Transverse colon (tissue), 4 donors: ENCODE measurements around the gene SFXN5. TPM values are rescaled to one million over a fixed set of nuclear protein-coding genes. Genes with fewer than 3 reads are reported as not detected.

Experiments
- DNase-seq: peaks from one replicate; pipeline ENCODE4 v3.0.0-alpha.2; 2019
- H3K27ac ChIP-seq, 4 donors: fragments of 200-600 bp; sonication (generic); 2 replicates each; pipeline ENCODE4 v1.5.1; 2016 to 2018; ENCODE audit warnings: inconsistent platforms in 4 of 4
- H3K27me3 ChIP-seq: fragments of 200-600 bp; sonication (generic); 2 replicates; pipeline ENCODE4 v1.5.1; 2017; ENCODE audit warnings: inconsistent platforms
- H3K36me3 ChIP-seq, 4 donors: fragments of 200-600 bp; sonication (generic); 2 replicates each; pipeline ENCODE4 v1.5.1; 2017 to 2019; ENCODE audit warnings: inconsistent platforms in 4 of 4
- H3K4me1 ChIP-seq, 4 donors: fragments of 200-600 bp; sonication (generic); 2 replicates each; pipeline ENCODE4 v1.5.1; 2017 to 2020; ENCODE audit warnings: inconsistent platforms in 4 of 4
- H3K4me3 ChIP-seq, 4 donors: fragments of 200-600 bp; sonication (generic); 1 replicate in 1 of 4; 2 replicates in 3 of 4; pipeline versions ENCODE4 v1.5.1 to v1.6.1; 2017 to 2019; ENCODE audit warnings: inconsistent platforms in 4 of 4
- H3K9me3 ChIP-seq, 2 donors: fragments of 200-600 bp; sonication (generic); 2 replicates each; pipeline ENCODE4 v1.5.1; 2017 to 2019; ENCODE audit warnings: inconsistent platforms in 2 of 2
- EP300 ChIP-seq: sonication (generic); formaldehyde crosslinking; IDR thresholded peaks from one replicate; pipeline ENCODE4 v1.6.1; 2017; ENCODE audit warnings: antibody characterized with exemption, low read depth
- POLR2A ChIP-seq: fragments of 450-650 bp; IDR thresholded peaks from one replicate; pipeline ENCODE4 v1.6.1; 2016; ENCODE audit warnings: antibody characterized with exemption, mild to moderate bottlenecking, moderate library complexity
- POLR2AphosphoS5 ChIP-seq, 3 donors: sonication (generic); formaldehyde crosslinking; IDR thresholded peaks; one replicate each; pipeline ENCODE4 v1.6.1; 2016; ENCODE audit warnings: antibody characterized with exemption in 3 of 3
- WGBS, 2 donors: methylation state at CpG; one replicate each; pipeline ENCODE4 v1.1.5; 2018; ENCODE audit warnings: low coverage in 1 of 2; 5-methylcytosine and 5-hydroxymethylcytosine counted together
- in situ Hi-C, 4 donors: fragments of 200-750 bp; cut with MboI; loops; one replicate each; pipeline versions ENCODE4 v1.15.0 to v1.15.1; 2017; ENCODE audit warnings: low sequenced_read_pairs in 3 of 4, low pct_ligation_motif_present in 1 of 4, low pct_unique_long_range_greater_than_20kb in 1 of 4
- intact Hi-C: fragments of 100-400 bp; cut with DNase I; formaldehyde crosslinking; loops from one replicate; pipeline ENCODE4 v1.15.1; 2023; ENCODE audit warnings: low total_unique reads
- total RNA-seq, 4 donors: library from RNA; depleted of rRNA; stranded (reverse); fragments of >200 nt; gene quantifications; one replicate each; pipeline ENCODE4 v1.1.0, GENCODE V29; 2016
- TF ChIP-seq, protein P1 (sequence below), 5 experiments: fragments of 200-600 bp in 3 of 5; fragments of 450-650 bp in 2 of 5; sonication (generic) in 3 of 5; IDR thresholded peaks; 1 replicate in 2 of 5; 2 replicates in 3 of 5; pipeline ENCODE4 v1.5.1; 2016 to 2017; ENCODE audit warnings: antibody characterized with exemption in 5 of 5, inconsistent platforms in 3 of 5, mild to moderate bottlenecking in 2 of 5, moderate library complexity in 1 of 5

The SFXN5 gene
- total RNA-seq, 4 donors from 2014 or later: 12.3 to 98.4 (median 42.7) TPM

DNA sequence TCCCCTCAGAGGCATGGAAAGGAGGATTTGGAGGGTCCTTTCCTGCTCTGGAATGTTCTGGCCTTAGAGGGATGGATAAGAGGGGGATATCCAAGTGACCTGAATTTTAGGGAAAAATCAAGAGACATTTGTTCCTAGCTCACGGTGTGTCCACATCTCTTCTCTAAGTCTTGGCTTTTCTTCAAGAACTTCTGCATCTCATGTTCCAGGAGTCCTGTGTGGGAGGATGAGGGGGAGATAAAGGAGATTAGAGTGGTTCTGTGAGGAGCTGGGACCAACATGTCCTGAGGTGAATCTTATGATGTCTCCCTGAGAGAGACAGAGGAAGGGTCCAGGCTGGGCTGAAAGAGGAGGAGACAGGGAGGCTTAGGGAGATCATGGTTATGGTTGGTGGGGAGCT lies 142.5 kb downstream of the SFXN5 start:
- 100% methylated on average over 1 of the region's 1 CpG; no CpG with 5 or more reads in 1 of the 2 donors for WGBS, 2 donors
- Histone ChIP-seq H3K27me3 (peaks cover 69% of the 10 kb centered on the region), H3K27ac (no peak overlapping the region), H3K36me3 (no peaks in the 10 kb centered on the region), H3K4me3 (no peak overlapping the region), H3K9me3 (no peaks in the 10 kb centered on the region), H3K4me1 (peaks cover 8 to 17% (median 12%) of the 10 kb centered on the region in 4 donors)
- DNase-seq: no peak
- TF ChIP-seq EP300: no peak
- TF ChIP-seq POLR2A: no peak
- TF ChIP-seq, protein P1, sequence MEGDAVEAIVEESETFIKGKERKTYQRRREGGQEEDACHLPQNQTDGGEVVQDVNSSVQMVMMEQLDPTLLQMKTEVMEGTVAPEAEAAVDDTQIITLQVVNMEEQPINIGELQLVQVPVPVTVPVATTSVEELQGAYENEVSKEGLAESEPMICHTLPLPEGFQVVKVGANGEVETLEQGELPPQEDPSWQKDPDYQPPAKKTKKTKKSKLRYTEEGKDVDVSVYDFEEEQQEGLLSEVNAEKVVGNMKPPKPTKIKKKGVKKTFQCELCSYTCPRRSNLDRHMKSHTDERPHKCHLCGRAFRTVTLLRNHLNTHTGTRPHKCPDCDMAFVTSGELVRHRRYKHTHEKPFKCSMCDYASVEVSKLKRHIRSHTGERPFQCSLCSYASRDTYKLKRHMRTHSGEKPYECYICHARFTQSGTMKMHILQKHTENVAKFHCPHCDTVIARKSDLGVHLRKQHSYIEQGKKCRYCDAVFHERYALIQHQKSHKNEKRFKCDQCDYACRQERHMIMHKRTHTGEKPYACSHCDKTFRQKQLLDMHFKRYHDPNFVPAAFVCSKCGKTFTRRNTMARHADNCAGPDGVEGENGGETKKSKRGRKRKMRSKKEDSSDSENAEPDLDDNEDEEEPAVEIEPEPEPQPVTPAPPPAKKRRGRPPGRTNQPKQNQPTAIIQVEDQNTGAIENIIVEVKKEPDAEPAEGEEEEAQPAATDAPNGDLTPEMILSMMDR (IDR thresholded peaks at IDR 0.05): no peak
- TF ChIP-seq POLR2AphosphoS5 (IDR thresholded peaks at IDR 0.05): no peak
- intact Hi-C loops: no loop called here
- in situ Hi-C loops: no loop called here

DNA sequence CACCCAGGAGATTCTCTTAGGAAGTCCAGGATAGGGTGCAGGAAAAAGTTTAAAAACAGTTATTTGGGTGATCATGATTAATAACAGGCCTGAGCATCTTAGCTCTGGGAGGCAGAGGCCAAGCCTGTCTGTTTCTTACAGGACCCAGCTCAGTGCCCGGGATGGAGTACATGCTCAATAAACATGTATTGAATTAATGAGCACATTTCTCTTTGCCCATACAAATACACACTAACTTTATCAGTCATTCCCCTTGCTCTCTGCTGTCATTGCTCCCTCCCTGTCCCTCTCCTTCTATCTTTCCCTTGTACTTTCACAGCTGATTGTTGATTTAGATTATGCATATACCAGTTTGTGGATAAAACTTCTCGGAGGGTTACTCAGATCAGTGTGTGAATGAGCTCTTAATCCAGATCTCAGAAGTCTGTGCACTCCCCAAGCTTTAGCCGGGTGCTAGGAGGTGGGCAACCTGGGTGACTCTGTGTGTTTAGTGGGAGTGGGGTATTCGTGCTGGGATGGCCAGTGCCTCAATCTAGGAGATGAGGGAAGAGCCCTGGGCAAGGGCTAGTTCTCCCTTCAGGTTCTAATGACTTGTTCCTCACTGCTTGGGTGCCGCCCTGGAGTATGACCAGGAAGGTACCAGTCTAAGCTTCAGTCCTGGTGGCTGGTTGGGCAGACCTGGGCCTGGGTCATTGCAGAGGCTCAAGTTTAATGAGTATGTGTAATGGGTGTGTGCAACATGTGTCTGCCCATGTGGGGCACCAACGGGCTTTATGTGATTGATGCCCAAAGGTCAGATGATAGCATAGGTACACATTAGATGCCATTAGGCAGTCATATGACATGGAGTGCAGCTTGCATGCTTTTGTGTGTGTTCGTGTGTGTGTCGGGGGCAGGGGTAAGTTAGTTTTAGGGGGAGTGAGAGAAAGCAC lies 143.6 kb downstream of the SFXN5 start:
- peak; percentile 7 for DNase-seq
- H3K27me3 ChIP-seq: peaks cover 81% of the 10 kb centered on the region
- TF ChIP-seq POLR2AphosphoS5 (IDR thresholded peaks at IDR 0.05) (no peak), EP300 (no peak), POLR2A (no peak)
- TF ChIP-seq, protein P1 (IDR thresholded peaks at IDR 0.05): no peak

DNA sequence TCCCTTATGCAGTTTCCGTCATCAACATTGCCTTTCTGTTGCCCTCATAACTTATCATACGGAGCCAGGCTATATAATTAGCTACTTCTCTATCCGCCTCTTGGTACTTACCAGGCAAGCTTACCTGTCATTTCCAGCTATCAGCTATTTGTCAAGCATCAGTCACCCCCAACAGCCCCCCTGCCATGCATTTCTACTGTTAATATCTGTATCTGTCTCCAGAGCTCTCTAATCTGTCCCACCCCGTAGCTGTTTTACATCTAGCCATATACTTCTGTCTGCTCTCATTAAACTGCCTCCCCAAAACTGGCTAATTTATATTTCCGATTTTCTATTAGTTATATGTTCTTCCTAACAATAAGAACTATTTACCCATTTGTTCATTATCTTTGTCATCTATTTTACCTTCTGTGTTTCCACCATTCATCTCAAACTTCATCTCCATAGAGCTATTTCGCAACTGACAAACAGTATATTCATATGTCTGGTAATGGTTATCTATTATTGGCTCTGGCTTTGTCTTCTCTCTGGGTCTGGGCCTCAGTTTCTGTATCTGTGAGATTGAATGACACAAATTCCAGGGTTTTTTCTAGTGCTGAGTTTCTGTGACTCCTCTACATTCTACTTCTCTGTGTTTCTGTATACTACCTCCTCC lies 144.6 kb downstream of the SFXN5 start:
- H3K36me3 ChIP-seq: no peaks in the 10 kb centered on the region
- H3K27me3 ChIP-seq: peaks cover 90% of the 10 kb centered on the region
- H3K4me1 ChIP-seq: peaks cover 9 to 13% (median 13%) of the 10 kb centered on the region in 4 donors
- WGBS, 2 donors: 35 to 57% methylated on average over 6 of the region's 6 CpGs
- no peaks in the 10 kb centered on the region for H3K9me3 ChIP-seq
- TF ChIP-seq POLR2AphosphoS5 (IDR thresholded peaks at IDR 0.05) (no peak), EP300 (no peak), POLR2A (no peak)
- TF ChIP-seq, protein P1 (IDR thresholded peaks at IDR 0.05): no peak
- no peak for DNase-seq
- intact Hi-C loops (no loop called here), in situ Hi-C loops (no loop called here)
- H3K4me3 ChIP-seq: no peak overlapping the region
- no peak overlapping the region for H3K27ac ChIP-seq

More for the DNA sequence above, 143.6 kb downstream of the SFXN5 start:
- no peaks in the 10 kb centered on the region for H3K36me3 ChIP-seq
- H3K9me3 ChIP-seq: no peaks in the 10 kb centered on the region
- H3K4me1 ChIP-seq: peaks cover 9 to 13% (median 13%) of the 10 kb centered on the region in 4 donors
- WGBS, 2 donors: 62 to 74% methylated on average over 2 to 8 of the region's 8 CpGs
- intact Hi-C loops: no loop called here
- H3K27ac ChIP-seq: no peak overlapping the region
- no peak overlapping the region for H3K4me3 ChIP-seq
- in situ Hi-C loops: no loop called here

DNA sequence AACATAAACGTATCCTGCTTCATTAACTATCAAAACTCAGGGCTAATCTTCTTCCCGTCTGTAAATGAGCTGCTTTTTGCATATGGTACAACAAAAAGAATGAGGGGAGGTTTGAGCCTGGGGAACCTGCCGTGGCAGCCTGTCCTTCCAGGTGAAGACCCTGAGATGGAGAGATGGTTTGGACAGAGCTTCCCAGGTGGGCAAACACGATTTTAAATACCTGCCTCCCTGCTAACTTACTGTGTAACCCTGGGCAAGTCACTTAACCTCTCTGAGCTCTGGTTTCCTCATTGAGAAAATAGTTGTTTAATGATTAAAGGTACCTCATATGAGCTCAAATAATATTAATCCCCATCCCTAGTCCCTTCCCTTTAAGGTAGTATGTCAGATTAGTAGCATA lies 145.1 kb downstream of the SFXN5 start:
- DNase-seq: no peak
- in situ Hi-C loops: no loop called here
- Histone ChIP-seq H3K27me3 (peaks cover 96% of the 10 kb centered on the region), H3K36me3 (no peaks in the 10 kb centered on the region), H3K9me3 (no peaks in the 10 kb centered on the region), H3K4me1 (peaks cover 9 to 13% (median 13%) of the 10 kb centered on the region in 4 donors), H3K27ac (no peak overlapping the region), H3K4me3 (no peak overlapping the region)
- no peak for TF ChIP-seq POLR2AphosphoS5 (IDR thresholded peaks at IDR 0.05)
- no peak for TF ChIP-seq EP300
- TF ChIP-seq, protein P1 (IDR thresholded peaks at IDR 0.05): no peak
- TF ChIP-seq POLR2A: no peak
- WGBS, 2 donors: 9 to 15% methylated on average over 4 of the region's 4 CpGs
- intact Hi-C loops: no loop called here
